HT-29 (cell line): Measurements from ENCODE around the gene UBE3D. TPM values are rescaled to one million over a fixed set of nuclear protein-coding genes. Genes with fewer than 3 reads are reported as not detected.
A peak's percentile ranks its signal among the peaks of the same experiment; 100 is the strongest.

Source experiments
- DNase-seq: peaks from one replicate; pipeline ENCODE4 v3.0.0-alpha.2; 2015; ENCODE audit warnings: low spot score
- total RNA-seq: library from RNA; depleted of rRNA; stranded (reverse); fragments of >200 nt; shearing (Covaris generic); gene quantifications from 2 replicates; pipeline ENCODE4 v1.2.3, GENCODE V29; 2014; rRNA removed

UBE3D gene
- total RNA-seq = 3.9 and 5.9 TPM in 2 replicates

GRCh38 chr6:83065511-83066192, at the start of gene UBE3D:
TSS of gene UBE3D (minus strand) at chr6:83065841. CDS start at chr6:83065718, 123 bp downstream.
- peak; percentile 83 for DNase-seq

GRCh38 chr6:83114164-83114563, 48.5 kb upstream of the UBE3D start:
- no peak for DNase-seq

- DNase-seq = no peak
These were observed 47.6 kb upstream of the UBE3D start for GRCh38 chr6:83113258-83113657.

- no peak for DNase-seq
These were observed 42.7 kb upstream of the UBE3D start for GRCh38 chr6:83108378-83108777.

GRCh38 chr6:83098589-83098988, 32.9 kb upstream of the UBE3D start:
- DNase-seq = no peak

GRCh38 chr6:83097675-83098074, 32.0 kb upstream of the UBE3D start:
- no peak for DNase-seq

- DNase-seq = no peak
These were observed 31.6 kb upstream of the UBE3D start for GRCh38 chr6:83097204-83097603.

- DNase-seq = no peak
These were observed 31.1 kb upstream of the UBE3D start for GRCh38 chr6:83096791-83097190.

- DNase-seq = no peak
These were observed 27.2 kb upstream of the UBE3D start for GRCh38 chr6:83092756-83093399.

- DNase-seq = no peak
These were observed 21.1 kb upstream of the UBE3D start for GRCh38 chr6:83086751-83087150.

GRCh38 chr6:83083476-83083875, 17.8 kb upstream of the UBE3D start:
- DNase-seq = no peak

GRCh38 chr6:83073615-83074014, 8.0 kb upstream of the UBE3D start:
- DNase-seq = no peak

GRCh38 chr6:83072726-83073125, 7.1 kb upstream of the UBE3D start:
- no peak for DNase-seq

GRCh38 chr6:83071707-83072106, 6.1 kb upstream of the UBE3D start:
- DNase-seq = no peak

- no peak for DNase-seq
These were observed 5.4 kb upstream of the UBE3D start for GRCh38 chr6:83071023-83071422.

GRCh38 chr6:83069633-83070032, 4.0 kb upstream of the UBE3D start:
- DNase-seq = no peak

- DNase-seq = peak; percentile 28
These were observed 3.0 kb upstream of the UBE3D start for GRCh38 chr6:83068616-83069015.

- DNase-seq = peak; percentile 96
These were observed 2.1 kb upstream of the UBE3D start, which contains the start of gene DOP1A for GRCh38 chr6:83067448-83068439. TSS of gene DOP1A (plus strand) at chr6:83067671. CDS start at chr6:83096978, 29,307 bp downstream.

- no peak for DNase-seq
These were observed 3.4 kb downstream of the UBE3D start for GRCh38 chr6:83062225-83062624.

GRCh38 chr6:83061190-83061589, 4.5 kb downstream of the UBE3D start:
- no peak for DNase-seq

GRCh38 chr6:83057705-83058321, 7.8 kb downstream of the UBE3D start:
- peak; percentile 59 for DNase-seq
